T follicular helper cell (primary cell): ENCODE measurements around the gene ASH1L.

Experiments
- DNase-seq: peaks from one replicate; pipeline ENCODE4 v3.0.0-alpha.2; 2020; ENCODE audit warnings: low read depth

ASH1L gene

GRCh38 chr1:155326631-155327037 is 236.0 kb downstream of the ASH1L start:
- DNase-seq = no peak

DNA sequence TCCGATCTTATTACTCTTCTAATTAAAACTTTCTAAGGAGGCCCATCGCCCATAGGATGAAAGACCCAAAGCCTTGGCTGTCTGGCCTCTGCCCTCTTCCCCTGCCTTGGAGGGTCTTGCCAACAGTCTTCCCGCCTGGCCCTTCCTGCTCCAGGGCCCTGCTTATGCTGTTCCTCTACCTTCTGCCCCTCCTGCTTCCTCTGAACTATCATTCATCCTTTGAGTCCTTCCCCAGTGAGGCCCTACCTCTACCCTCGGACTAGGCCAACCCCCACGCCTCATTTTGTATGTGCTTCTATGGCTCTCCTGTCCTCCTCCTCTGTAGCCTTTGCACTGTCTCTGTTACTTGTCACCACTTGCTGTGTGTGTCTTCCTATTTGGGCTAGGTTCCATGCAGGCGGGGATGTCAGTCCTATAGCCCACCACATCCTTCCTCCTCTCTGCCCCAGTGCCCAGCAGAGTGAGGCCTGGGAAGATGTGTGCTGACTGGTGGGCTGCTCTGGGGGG is 236.5 kb downstream of the ASH1L start:
- DNase-seq = no peak

- no peak for DNase-seq
Measured at GRCh38 chr1:155325603-155325893, 237.1 kb downstream of the ASH1L start.

- DNase-seq = no peak
Measured at GRCh38 chr1:155324717-155325602, 237.6 kb downstream of the ASH1L start.

DNA sequence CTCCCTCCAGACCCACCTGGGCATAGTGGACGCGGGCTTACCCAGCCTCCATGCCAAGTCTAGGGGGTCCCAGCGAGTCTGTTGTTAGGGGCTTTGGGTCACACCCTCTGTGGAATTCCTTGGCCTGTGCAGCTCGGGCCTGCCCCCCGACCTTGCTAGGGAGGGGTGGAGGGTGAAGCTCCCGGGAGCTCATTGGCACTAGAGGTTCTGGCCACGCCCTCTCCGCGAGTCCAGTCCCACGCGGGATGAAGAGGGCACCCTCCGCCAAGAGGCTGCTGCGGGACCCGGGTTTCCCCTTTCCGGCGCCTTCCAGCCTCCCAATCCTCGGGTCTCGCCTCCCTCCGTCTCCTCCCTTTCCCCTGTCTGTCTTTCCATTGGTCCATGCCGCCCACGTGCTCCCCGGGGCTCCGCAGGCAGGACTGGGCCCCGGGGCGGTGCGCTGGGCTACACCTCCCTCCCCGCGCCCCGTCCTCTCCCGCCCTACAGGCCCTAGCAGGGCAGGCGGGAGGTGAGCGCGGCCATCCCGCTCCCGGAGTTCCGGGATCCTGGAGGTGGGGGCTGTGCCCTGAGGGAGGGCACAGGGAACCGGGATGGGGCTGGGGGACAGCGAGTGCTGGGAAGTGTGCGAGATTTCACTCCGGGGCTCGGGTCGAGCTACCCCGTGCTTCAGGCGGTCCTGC is 238.4 kb downstream of the ASH1L start:
- peak; percentile 84 for DNase-seq

GRCh38 chr1:155323729-155324036 is 238.9 kb downstream of the ASH1L start:
- peak; percentile 72 for DNase-seq

DNA sequence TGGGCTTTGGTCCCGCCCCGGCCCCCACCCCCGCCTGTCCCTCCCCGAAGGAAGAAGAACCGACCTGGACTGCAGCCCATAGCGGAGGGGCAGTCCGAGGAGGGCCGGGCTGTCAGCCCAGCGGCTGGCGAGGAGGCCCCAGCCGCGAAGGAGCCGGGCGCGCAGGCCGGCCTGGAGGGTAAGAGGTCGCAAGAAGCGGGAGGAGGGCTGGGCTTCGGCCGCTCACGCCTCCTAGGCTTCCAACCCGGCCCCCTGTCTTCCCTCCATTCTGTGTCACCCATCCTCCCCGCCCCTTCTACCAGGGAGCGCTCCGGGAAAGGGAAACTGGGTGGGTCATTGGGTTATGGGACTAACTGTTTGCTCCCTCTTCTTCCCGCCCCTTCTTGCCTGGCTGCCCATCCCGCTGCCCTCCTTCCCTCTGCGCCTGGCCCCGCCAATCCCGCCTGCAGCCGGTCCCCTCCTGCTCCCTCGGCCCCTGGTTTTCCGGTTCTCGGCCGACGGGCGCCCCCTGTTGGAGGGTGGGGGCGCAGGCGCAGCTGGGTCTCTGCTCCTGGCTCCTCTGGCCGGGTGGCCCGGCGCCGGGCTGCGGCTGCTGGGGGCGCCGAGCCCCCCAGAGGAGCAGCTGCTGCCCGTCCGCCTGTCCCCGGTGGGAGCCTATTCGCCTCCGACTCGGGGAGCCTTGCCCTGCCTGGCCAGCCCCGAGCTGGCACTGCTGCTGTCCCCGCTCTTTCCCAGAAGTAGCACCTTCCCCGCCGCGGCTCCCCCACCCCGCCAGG is 239.5 kb downstream of the ASH1L start:
- peak; percentile 78 for DNase-seq

- DNase-seq = no peak
Measured at GRCh38 chr1:155322571-155322952, 240.0 kb downstream of the ASH1L start.

DNA sequence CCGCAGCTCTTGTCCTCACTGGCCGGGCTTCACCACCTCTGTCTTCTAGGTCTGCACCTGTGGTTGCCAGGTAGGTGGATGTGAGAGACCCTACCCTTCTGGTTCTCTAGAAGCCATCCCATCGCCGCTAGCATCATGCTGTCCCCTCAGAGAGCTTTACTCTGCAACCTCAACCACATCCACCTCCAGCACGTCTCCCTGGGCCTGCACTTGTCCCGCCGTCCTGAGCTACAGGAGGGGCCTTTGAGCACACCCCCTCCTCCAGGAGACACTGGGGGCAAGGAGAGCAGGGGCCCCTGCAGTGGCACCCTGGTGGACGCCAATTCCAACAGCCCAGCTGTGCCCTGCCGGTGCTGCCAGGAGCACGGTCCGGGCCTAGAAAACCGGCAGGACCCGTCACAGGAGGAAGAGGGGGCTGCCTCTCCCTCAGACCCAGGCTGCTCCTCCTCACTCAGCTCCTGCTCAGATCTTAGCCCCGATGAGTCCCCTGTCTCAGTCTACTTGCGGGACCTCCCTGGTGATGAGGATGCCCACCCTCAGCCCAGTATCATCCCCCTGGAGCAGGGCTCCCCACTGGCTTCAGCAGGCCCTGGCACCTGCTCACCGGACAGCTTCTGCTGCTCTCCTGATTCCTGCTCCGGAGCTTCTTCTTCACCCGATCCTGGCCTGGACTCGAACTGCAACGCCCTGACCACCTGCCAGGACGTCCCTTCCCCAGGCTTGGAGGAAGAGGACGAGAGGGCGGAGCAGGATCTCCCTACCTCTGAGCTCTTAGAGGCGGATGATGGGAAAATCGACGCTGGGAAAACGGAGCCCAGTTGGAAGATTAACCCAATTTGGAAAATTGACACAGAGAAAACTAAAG is 240.7 kb downstream of the ASH1L start:
- DNase-seq = no peak

DNA sequence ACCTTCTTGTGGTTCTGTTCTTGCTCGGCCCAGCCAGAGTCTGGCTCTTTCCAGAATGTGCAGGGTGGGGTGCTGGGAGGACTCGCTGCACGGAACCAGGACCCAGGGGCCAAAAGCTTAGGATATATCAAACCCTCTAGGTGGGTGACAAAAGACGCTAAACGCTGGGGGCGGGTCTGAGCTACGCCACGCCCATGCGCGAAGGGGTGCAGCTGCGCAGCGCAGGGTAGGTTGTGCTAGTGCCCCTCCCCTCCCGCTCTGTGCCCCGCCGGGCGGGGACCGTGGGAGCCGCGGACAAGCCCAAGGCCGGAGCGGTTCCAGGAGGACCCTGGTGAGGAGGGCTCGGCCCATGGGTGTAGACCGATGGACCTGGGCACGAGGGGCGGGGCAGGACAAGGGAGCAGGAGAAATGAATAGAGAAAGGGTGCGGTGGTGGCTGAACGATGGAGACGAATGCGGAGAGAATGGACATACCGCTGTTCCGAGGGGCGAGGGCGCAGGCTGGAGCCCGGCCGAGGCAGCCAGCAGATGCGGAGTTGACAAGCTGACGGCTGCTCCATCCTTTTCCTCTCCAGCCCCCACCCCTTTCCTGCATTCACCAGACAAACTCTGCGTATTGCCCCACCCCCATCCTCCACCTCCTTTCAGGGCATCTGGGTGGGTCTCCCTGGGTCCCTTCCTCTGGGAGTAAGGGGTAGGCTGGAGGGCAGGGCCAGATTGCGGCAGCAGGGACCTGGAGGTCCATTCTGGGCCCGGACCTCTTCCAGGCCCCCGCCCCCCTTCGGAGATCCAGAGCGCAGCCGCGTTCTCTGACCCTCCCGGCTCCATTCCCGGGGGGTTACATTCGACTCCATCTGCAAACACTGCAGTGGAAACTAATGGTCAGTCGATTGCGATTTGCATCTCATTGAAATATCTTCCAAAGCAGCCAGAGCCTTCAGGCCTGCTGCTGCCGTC is 241.7 kb downstream of the ASH1L start, which contains the start of gene RUSC1:
TSS of gene RUSC1 (plus strand) at position 234 of the 957 bp plus-strand sequence. CDS start 880 bp downstream, outside the sequence.
- peak; percentile 58 for DNase-seq

DNA sequence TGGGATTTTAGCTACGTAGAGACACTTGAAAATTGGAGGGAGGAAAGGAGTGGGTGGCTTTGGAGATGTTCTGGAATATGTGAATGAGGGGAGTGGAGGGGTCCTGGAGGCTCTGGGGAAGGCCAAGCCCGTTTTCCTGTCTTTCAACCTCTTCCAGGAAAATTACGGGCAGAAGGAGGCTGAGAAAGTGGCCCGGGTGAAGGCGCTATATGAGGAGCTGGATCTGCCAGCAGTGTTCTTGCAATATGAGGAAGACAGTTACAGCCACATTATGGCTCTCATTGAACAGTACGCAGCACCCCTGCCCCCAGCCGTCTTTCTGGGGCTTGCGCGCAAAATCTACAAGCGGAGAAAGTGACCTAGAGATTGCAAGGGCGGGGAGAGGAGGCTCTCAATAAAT is 242.4 kb downstream of the ASH1L start:
- no peak for DNase-seq

DNA sequence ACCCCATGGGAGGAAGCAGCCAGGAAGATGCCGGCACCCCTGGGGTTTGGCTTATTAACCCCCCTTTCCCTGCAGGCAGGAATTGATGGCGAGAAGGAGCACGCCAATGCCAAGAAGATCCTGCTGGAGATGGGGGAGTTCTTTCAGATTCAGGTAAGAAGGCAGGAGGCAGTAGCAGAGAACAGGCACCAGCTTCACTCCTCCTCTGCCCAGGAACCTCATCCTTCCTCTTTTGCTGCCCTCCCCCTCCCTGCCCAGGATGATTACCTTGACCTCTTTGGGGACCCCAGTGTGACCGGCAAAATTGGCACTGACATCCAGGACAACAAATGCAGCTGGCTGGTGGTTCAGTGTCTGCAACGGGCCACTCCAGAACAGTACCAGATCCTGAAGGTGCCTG is 243.1 kb downstream of the ASH1L start:
- no peak for DNase-seq

DNA sequence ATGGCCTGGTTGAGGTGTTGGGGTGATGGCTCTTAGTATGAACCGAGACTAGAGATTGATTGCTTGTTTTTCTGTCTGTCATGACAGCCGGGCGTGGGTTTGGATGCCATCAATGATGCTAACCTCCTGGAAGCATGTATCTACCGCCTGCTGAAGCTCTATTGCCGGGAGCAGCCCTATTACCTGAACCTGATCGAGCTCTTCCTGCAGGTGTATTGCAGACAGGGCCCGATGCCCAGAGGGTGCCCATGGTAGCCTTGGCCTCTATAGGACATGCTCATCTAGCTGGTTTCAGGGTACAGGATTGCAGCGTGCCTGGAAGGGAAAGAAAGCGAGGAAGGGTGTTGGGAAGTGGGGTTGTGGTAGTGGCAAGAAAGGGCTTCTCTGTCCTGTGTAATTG is 244.5 kb downstream of the ASH1L start:
- DNase-seq = no peak

DNA sequence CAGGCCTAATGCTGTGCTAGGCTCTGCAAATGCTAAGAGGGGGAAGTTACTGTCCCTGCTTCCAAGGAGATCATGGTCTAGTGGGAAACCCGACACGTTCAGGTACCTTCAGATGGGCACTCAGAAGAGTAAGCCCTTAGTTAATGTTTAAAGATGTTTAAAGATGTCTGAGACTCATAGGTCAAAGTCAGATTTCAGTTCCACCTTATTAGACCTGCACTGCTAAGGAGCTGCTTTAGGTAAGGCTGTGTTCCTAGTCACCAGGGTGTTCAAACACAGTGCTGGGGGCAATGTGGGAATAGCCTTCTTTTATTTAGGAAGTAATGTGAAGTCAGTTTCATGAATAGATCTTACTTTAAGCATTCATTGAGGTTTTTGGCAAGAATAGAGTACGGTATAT is 245.7 kb downstream of the ASH1L start:
- DNase-seq = no peak

DNA sequence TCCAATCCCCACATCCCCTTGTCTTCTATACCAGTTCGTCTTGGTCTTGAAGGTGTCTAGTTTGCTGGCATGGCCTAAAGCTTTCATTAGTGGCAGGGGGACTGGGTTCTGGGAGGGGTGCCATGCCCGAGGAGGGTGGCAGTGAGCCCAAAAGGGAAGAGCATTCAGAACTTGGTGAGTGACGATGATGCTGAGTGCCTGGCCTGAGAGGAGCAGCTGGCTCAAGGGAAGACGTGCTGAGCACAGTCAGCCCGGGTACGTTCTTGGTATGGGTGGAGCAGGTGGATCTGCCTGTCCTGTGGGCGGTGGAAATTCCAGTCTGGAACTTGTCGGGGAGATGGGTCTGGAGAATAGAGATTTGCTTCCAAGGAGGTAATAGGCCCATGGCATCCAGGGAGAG is 249.3 kb downstream of the ASH1L start:
- DNase-seq = no peak

- DNase-seq = no peak
Measured at GRCh38 chr1:155309423-155310021, 253.1 kb downstream of the ASH1L start.

GRCh38 chr1:155308493-155309422 is 253.8 kb downstream of the ASH1L start, which contains the start of gene FDPS:
Gene FDPS, plus strand, starts transcription at chr1:155308866. Its CDS starts 924 bp downstream, at chr1:155309790.
- DNase-seq = peak; percentile 95

- DNase-seq = no peak
Measured at GRCh38 chr1:155307247-155307740, 255.3 kb downstream of the ASH1L start.
